GM18909 (cell line): ENCODE measurements around the gene ZNRD2.

ENCODE experiments used
- ATAC-seq: cut with Tn5 transposase; IDR thresholded peaks from one replicate; pipeline ENCODE4 v1.9.1; 2021; ENCODE audit warnings: mild to moderate bottlenecking; ENCODE audit not compliant: unreplicated experiment, poor library complexity

ZNRD2 gene

DNA sequence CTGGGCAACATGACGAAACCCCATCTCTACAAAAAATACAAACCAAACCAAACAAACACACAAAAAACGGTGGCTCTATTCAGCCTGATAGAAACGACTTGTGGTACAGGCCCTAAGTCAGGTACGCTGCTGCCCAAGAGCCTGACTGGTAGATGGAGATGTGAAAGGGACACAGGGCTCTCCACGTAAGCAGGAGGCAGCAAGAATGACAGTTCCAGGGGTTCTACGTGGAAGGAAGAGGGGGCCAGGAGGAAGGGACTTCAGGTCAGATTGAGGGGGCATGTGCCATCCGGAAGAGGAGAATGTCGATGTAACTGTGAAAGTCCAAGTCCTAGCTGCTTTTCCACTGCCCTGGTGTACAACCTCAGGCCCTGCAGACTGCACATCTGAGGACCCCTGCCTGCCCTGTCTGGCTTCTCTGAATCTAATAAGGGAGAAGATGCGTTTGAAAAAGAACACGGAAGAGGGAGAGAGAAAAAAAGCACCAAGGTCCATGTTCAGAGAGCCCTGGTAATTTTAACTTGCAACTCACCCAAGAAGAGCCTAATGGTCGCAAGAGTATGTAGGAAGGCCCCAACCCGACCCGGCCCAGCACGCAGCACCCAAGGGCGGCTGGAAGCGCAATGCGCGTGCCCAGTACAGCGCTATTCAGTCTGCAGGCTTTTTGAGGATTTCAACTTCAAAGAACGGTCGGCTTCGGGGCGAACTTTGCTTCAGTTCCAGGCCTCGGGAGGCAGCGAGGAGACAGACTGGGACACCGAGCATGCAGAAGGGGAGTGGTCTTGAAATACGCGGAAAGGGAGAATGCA, 909 bp upstream of the ZNRD2 start:
- peak; percentile 2 for ATAC-seq

DNA sequence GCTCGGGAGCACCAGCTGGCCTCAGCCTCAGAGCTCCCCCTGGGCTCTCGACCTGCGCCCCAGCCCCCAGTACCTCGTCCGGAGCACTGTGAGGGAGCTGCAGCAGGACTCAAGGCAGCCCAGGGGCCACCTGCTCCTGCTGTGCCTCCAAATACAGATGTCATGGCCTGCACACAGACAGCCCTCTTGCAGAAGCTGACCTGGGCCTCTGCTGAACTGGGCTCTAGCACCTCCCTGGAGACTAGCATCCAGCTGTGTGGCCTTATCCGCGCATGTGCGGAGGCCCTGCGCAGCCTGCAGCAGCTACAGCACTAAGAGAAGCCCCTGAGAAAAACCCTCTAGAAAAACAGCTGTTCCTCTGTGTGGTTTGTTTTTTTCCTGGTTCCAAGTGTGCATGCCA, 1.1 kb downstream of the ZNRD2 start:
- no peak for ATAC-seq

- no peak for ATAC-seq
Observed at GRCh38 chr11:65571940-65572339, 1.7 kb downstream of the ZNRD2 start.

- ATAC-seq: no peak
Observed at GRCh38 chr11:65572356-65573051, 2.2 kb downstream of the ZNRD2 start, which contains the start of gene FAM89B. Gene FAM89B (plus strand): TSS chr11:65572538. CDS start chr11:65572670, 132 bp downstream.

DNA sequence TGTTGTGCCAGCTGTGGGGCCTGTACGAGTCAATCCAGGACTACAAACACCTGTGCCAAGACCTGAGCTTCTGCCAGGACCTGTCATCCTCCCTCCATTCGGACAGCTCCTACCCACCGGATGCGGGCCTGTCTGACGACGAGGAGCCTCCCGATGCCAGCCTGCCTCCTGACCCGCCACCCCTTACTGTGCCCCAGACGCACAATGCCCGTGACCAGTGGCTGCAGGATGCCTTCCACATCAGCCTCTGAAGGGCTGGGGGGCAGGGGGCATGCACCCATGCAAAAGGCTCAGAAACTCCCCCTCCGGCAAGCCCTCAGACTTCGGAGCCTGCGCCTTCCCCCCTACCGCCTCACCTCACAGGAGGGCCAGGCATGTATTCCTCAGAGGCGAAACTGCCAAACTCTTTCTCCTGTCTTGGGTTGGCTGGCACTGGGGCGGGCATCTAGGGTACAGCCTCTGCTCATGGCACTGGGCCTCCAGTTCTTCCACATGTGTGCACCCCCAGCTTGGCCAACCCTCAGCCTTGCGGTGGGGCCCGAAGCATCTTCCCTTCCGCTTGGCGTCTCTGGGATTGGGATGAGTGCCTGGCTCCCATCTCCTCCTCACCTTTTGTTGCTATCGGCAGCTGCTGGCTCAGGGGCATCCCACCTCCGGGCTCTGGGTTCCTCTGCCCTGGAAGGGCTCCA, 3.3 kb downstream of the ZNRD2 start:
- ATAC-seq: no peak

- ATAC-seq: peak; percentile 31
Observed at GRCh38 chr11:65574109-65574810, 4.0 kb downstream of the ZNRD2 start.

- no peak for ATAC-seq
Observed at GRCh38 chr11:65574811-65575567, 4.7 kb downstream of the ZNRD2 start.

GRCh38 chr11:65575568-65576231, 5.4 kb downstream of the ZNRD2 start, which contains the start of gene EHBP1L1:
Gene EHBP1L1 (plus strand): TSS chr11:65576053. CDS start chr11:65576303, 250 bp downstream.
- ATAC-seq: peak; percentile 27

DNA sequence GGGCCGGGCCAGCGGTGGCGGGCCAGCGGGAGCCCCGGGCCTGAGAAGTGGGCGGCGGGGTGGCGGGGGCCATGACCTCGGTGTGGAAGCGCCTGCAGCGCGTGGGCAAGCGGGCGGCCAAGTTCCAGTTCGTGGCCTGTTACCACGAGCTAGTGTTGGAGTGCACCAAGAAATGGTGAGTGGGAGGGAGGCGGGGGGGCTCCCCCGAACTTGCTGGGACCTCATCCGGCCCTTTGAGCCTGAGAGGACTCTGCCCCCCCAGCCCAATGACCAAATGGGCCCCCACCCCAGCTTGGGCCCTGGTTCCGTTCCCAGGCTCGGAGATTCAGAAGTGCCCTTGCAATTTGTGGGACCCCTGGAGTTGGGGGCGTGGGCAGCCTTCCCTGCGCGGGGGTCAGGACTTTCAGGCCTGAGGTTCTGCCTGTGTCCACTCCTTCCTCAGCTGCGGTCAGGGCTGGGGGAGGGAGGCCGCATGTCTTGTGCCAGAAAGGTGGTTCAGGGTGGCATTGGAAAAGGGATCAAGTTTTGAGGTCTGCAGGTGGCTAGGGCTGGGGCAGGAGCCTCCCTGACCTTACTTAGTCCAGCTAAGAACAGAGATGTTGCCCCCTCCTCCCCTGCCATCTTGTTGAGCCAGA, 6.1 kb downstream of the ZNRD2 start:
- ATAC-seq: no peak

GRCh38 chr11:65576867-65577755, 6.8 kb downstream of the ZNRD2 start:
- no peak for ATAC-seq

DNA sequence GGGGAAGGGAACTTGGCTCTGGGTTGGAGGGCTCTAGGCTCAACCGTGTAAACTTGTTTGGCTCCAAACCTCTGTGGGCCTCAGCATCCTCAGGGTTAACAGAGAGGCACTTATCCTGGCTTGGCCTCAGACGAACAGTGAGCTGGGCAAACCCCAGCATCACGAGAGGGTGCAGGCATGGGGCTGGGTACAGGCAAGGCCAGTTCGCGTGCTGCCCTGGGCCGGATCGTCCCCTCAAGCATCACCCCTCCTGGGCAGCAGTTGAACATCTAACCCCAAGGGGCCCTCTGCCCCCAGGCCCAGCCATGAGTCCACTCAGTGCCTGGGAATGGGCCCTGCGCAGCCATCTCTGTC, 7.5 kb downstream of the ZNRD2 start:
- no peak for ATAC-seq

DNA sequence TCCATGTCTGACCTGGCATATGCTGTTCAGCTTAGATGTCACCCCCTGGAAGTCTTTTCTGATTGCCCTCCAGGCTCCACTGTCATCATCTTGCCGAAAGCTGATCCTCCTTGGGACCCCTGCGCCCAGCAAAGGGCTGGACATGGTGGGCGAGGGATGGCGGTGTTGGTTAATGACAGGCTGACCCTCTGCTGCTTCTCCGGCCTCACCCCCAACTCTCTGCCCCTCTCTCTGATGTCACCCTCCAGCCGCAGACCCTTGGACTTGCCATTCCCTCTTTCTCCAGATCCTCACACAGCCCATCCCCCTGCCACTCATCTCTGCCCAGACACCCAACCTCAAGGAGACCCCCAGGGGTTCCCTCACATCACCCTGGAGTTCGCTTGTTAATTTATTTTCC, 7.9 kb downstream of the ZNRD2 start:
- no peak for ATAC-seq

- ATAC-seq: no peak
Observed at GRCh38 chr11:65578667-65579066, 8.4 kb downstream of the ZNRD2 start.

DNA sequence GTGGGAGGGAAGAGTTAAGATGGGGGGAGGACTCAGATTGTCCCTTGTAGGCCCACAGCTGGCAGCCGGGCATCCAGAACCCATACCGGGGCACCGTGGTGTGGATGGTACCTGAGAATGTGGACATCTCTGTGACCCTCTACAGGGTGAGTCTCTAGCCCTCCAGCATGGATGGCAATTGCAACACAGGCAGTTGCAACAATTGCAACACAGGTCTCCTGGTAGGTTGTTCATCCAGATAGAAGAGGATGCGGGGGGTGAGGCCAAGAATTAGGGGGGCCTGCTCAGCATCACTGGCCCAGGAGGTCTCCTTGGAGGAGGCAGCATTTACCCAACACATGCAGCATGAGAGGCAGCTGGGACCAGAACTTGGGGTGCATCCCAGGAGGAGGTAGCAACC, 9.0 kb downstream of the ZNRD2 start:
- no peak for ATAC-seq

DNA sequence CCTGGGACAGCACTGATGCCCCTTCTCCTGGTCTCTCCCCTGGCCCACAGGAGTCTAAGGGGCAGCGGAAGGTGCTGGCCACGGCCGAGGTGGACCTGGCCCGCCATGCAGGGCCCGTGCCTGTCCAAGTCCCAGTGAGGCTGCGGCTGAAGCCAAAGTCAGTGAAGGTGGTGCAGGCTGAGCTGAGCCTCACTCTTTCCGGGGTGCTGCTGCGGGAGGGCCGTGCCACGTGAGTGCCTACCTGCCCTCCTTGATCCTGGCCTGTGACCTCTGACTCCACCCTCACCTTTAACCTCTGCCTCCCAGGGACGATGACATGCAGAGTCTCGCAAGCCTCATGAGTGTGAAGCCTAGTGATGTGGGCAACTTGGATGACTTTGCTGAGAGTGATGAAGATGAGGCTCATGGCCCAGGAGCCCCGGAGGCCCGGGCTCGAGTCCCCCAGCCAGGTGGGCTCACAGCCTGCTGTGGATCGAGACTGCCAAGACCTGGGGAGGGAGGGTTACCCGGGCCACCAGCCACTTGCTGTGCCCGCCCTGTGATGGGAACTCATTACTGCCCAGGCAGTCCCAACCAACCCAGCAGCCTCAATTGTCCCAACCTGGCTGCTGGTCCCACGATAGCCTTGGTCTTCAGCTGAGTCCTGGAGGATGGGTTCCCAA, 9.9 kb downstream of the ZNRD2 start:
- no peak for ATAC-seq

DNA sequence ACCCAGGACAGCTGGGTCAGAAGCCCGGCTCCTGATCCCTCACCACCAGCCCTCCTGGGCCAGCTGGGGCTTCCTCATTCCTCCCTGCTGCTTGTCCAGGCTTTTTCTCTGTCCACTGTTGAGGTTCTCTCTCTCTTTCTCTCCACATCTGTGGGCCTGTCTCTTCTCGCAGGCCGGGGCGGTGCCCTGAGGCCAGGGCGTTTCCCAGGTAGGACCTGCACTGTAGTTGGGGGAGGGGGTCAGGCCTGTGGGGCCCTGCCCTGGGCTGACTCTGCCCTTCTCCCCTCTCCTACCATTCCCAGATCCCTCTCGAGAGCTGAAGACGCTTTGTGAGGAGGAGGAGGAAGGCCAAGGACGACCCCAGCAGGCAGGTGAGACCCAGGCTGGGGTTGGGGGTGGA, 10.5 kb downstream of the ZNRD2 start:
- no peak for ATAC-seq

DNA sequence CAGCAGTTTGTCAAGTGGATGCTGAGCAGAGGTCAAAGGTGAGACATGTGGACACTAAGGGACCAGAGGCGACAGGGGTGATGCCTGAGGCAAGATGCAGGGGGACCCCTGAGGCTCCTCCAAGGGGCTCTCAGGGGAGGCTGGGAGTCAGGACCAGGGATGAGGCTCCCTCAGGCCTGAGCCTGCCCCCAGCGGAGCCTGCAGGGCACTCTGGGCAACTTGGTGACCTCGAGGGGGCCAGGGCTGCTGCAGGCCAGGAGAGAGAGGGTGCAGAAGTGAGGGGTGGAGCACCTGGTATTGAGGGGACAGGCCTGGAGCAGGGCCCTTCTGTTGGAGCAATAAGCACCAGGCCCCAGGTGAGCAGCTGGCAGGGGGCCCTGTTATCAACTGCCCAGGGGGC, 11.7 kb downstream of the ZNRD2 start:
- no peak for ATAC-seq
